H1 (cell line): ENCODE measurements around the gene NEU3. TPM values are rescaled to one million over a fixed set of nuclear protein-coding genes. Genes with fewer than 3 reads are reported as not detected.

Experiments
- CTCF ChIA-PET: fragments of 300-600 bp; sonication (Branson Sonifier 250); formaldehyde crosslinking; loops from one replicate; lab custom pipeline; 2021; ENCODE audit not compliant: partially characterized antibody; lab: Charles Lee
- POLR2A ChIA-PET: fragments of 300-600 bp; sonication (Branson Sonifier 250); formaldehyde crosslinking; loops from one replicate; lab custom pipeline; 2021; ENCODE audit warnings: inconsistent platforms; ENCODE audit not compliant: partially characterized antibody; lab: Charles Lee
- DNase-seq, 2 experiments: peaks; one replicate each; pipeline versions ENCODE4 v3.0.0 to v3.0.0-alpha.2; 2010 to 2022; ENCODE audit warnings: low spot score in 2 of 2, low read depth in 1 of 2, mixed read lengths in 1 of 2
- FAIRE-seq: peaks from 2 replicates; lab custom pipeline; 2011; peaks lifted over from hg19 to GRCh38; lab: Jason Lieb, UNC
- H2AFZ ChIP-seq: 2 replicates; pipeline ENCODE4 v1.8.1; 2012; ENCODE audit warnings: low read length, inconsistent platforms
- H2AK5ac ChIP-seq: 2 replicates; pipeline ENCODE4 v1.6.1; 2013; ENCODE audit warnings: low read depth, low read length
- H2BK120ac ChIP-seq: replicated peaks from 2 replicates; pipeline ENCODE3; 2013; ENCODE audit warnings: low read depth, low read length, inconsistent platforms
- H2BK12ac ChIP-seq: 2 replicates; pipeline ENCODE4 v1.6.1; 2013; ENCODE audit warnings: low read depth, low read length
- H2BK15ac ChIP-seq: 2 replicates; pipeline ENCODE4 v1.6.1; 2013; ENCODE audit warnings: low read length
- H2BK20ac ChIP-seq: 2 replicates; pipeline ENCODE4 v1.6.1; 2013; ENCODE audit warnings: low read length
- H2BK5ac ChIP-seq: 2 replicates; pipeline ENCODE4 v1.6.1; 2013; ENCODE audit warnings: low read depth, low read length
- H3K14ac ChIP-seq: 2 replicates; pipeline ENCODE4 v1.6.1; 2013; ENCODE audit warnings: inconsistent platforms; ENCODE audit not compliant: insufficient read length
- H3K18ac ChIP-seq: 2 replicates; pipeline ENCODE4 v1.6.1; 2013; ENCODE audit warnings: low read length; ENCODE audit errors: extremely low read depth
- H3K23ac ChIP-seq: 2 replicates; pipeline ENCODE4 v1.6.1; 2013; ENCODE audit warnings: inconsistent platforms; ENCODE audit not compliant: insufficient read length
- H3K23me2 ChIP-seq: 2 replicates; pipeline ENCODE4 v1.6.1; 2013; ENCODE audit warnings: low read depth, low read length
- H3K27ac ChIP-seq: 2 replicates; pipeline ENCODE4 v1.6.1; 2011; ENCODE audit warnings: low read depth, low read length, inconsistent platforms
- H3K27me3 ChIP-seq, 4 experiments: replicated peaks in 1 of 4; 1 replicate in 1 of 4; 2 replicates in 3 of 4; pipeline versions ENCODE4 v1.6.1 to v1.8.1; 2011 to 2013; ENCODE audit warnings: low read length in 3 of 4, mild to moderate bottlenecking in 3 of 4, inconsistent platforms in 2 of 4, mixed read lengths in 2 of 4, moderate library complexity in 1 of 4; ENCODE audit not compliant: control insufficient read depth in 3 of 4, insufficient read depth in 3 of 4; ENCODE audit errors: extremely low read depth in 1 of 4
- H3K36me3 ChIP-seq, 4 experiments: 2 replicates each; pipeline versions ENCODE4 v1.6.1 to v1.8.1; 2011 to 2013; ENCODE audit warnings: mild to moderate bottlenecking in 4 of 4, low read length in 3 of 4, moderate library complexity in 2 of 4, control low read depth in 1 of 4, inconsistent platforms in 1 of 4; ENCODE audit not compliant: insufficient read depth in 4 of 4, control insufficient read depth in 2 of 4
- H3K4ac ChIP-seq: replicated peaks from 2 replicates; pipeline ENCODE3; 2013; ENCODE audit warnings: low read length, low read depth, mixed read lengths, inconsistent platforms; ENCODE audit not compliant: insufficient read length
- H3K4me1 ChIP-seq, 4 experiments: replicated peaks in 1 of 4; 1 replicate in 1 of 4; 2 replicates in 3 of 4; pipeline versions ENCODE4 v1.6.1 to v1.8.1; 2011 to 2013; ENCODE audit warnings: low read length in 3 of 4, inconsistent platforms in 2 of 4, mixed read lengths in 1 of 4; ENCODE audit not compliant: insufficient read depth in 4 of 4, control insufficient read depth in 3 of 4
- H3K4me2 ChIP-seq, 2 experiments: 2 replicates each; pipeline versions ENCODE4 v1.6.1 to v1.8.1; 2011 to 2013; ENCODE audit warnings: low read depth in 2 of 2, low read length in 2 of 2, control low read depth in 1 of 2, inconsistent platforms in 1 of 2, mild to moderate bottlenecking in 1 of 2; ENCODE audit not compliant: insufficient read depth in 1 of 2
- H3K4me3 ChIP-seq, 4 experiments: fragments of 200-600, 300-600 bp in 1 of 4; sonication (generic), shearing (Covaris generic), sonication (Bioruptor Twin) in 1 of 4; 2 replicates each; pipeline versions ENCODE4 v1.5.1 to v1.8.1; 2011 to 2016; ENCODE audit warnings: low read length in 4 of 4, low read depth in 3 of 4, control low read depth in 2 of 4, inconsistent platforms in 2 of 4, mild to moderate bottlenecking in 2 of 4, mixed read lengths in 1 of 4, moderate library complexity in 1 of 4; ENCODE audit not compliant: insufficient read depth in 2 of 4; ENCODE audit errors: extremely low read depth in 1 of 4
- H3K56ac ChIP-seq: replicated peaks from 2 replicates; pipeline ENCODE3; 2013; ENCODE audit warnings: low read depth, mild to moderate bottlenecking, mixed read lengths, low read length, inconsistent platforms; ENCODE audit not compliant: insufficient read length
- H3K79me1 ChIP-seq: 2 replicates; pipeline ENCODE4 v1.6.1; 2013; ENCODE audit warnings: low read depth, low read length, control low read depth
- H3K79me2 ChIP-seq, 2 experiments: 2 replicates each; pipeline versions ENCODE4 v1.6.1 to v1.8.1; 2012 to 2013; ENCODE audit warnings: low read length in 2 of 2, mild to moderate bottlenecking in 2 of 2, inconsistent platforms in 1 of 2; ENCODE audit not compliant: insufficient read depth in 2 of 2, control insufficient read depth in 1 of 2
- H3K9ac ChIP-seq, 4 experiments: replicated peaks in 1 of 4; 1 replicate in 1 of 4; 2 replicates in 3 of 4; pipeline versions ENCODE4 v1.6.1 to v1.8.1; 2011 to 2013; ENCODE audit warnings: low read depth in 3 of 4, low read length in 3 of 4, control low read depth in 2 of 4, mild to moderate bottlenecking in 2 of 4, moderate library complexity in 2 of 4, inconsistent platforms in 1 of 4; ENCODE audit errors: extremely low read depth in 1 of 4
- H3K9me3 ChIP-seq, 2 experiments: 2 replicates each; pipeline versions ENCODE4 v1.6.1 to v1.8.1; 2012 to 2013; ENCODE audit warnings: mild to moderate bottlenecking in 2 of 2, moderate library complexity in 2 of 2, control low read depth in 1 of 2, inconsistent platforms in 1 of 2, low read depth in 1 of 2, low read length in 1 of 2, mixed read lengths in 1 of 2; ENCODE audit not compliant: insufficient read depth in 2 of 2
- H4K20me1 ChIP-seq, 2 experiments: replicated peaks in 1 of 2; 2 replicates each; pipeline versions ENCODE3 to v1.8.1; 2011 to 2013; ENCODE audit warnings: inconsistent platforms in 2 of 2, low read length in 2 of 2, mild to moderate bottlenecking in 1 of 2; ENCODE audit not compliant: insufficient read depth in 2 of 2, control insufficient read depth in 1 of 2
- H4K5ac ChIP-seq: 2 replicates; pipeline ENCODE4 v1.6.1; 2013; ENCODE audit warnings: low read length, low read depth, mixed read lengths, inconsistent platforms; ENCODE audit not compliant: insufficient read length
- H4K8ac ChIP-seq: 2 replicates; pipeline ENCODE4 v1.8.0; 2013; ENCODE audit warnings: mild to moderate bottlenecking, moderate library complexity, low read length, inconsistent platforms; ENCODE audit not compliant: insufficient read depth; ENCODE audit errors: extremely low read depth
- H4K91ac ChIP-seq: replicated peaks from 2 replicates; pipeline ENCODE3; 2013; ENCODE audit warnings: low read length, mixed read lengths, inconsistent platforms; ENCODE audit not compliant: insufficient read length
- ASH2L ChIP-seq: fragments of 200-600, 300-600 bp; sonication (generic); IDR thresholded peaks from one replicate; pipeline ENCODE4 v1.7.1; 2017; ENCODE audit warnings: low read length
- BACH1 ChIP-seq: IDR thresholded peaks from 2 replicates; pipeline ENCODE4 v1.6.1; 2012; ENCODE audit warnings: low read length, improper control_type of control experiment
- CHD1 ChIP-seq: IDR thresholded peaks from 2 replicates; pipeline ENCODE4 v1.6.1; 2012; ENCODE audit warnings: low read depth, low read length, improper control_type of control experiment
- CREB1 ChIP-seq: IDR thresholded peaks from 2 replicates; pipeline ENCODE4 v1.6.1; 2012; ENCODE audit warnings: inconsistent platforms
- EGR1 ChIP-seq: IDR thresholded peaks from 2 replicates; pipeline ENCODE4 v1.6.1; 2011; ENCODE audit warnings: low read depth, low read length, borderline replicate concordance
- PHF8 ChIP-seq: fragments of 200-600 bp; sonication (generic); conservative IDR thresholded peaks from 2 replicates; pipeline ENCODE4 v1.7.1; 2012; ENCODE audit warnings: low read depth, mild to moderate bottlenecking, inconsistent platforms, low read length, moderate library complexity
- RXRA ChIP-seq: IDR thresholded peaks from 2 replicates; pipeline ENCODE4 v1.6.1; 2011; ENCODE audit warnings: low read depth, mild to moderate bottlenecking, low read length, moderate library complexity; ENCODE audit not compliant: insufficient read depth
- SAP30 ChIP-seq: fragments of 300-600 bp; sonication (generic); IDR thresholded peaks from 2 replicates; pipeline ENCODE4 v1.7.1; 2012; ENCODE audit warnings: low read length, moderate library complexity, mild to moderate bottlenecking, inconsistent platforms; ENCODE audit not compliant: insufficient read depth, insufficient replicate concordance
- SP2 ChIP-seq: IDR thresholded peaks from 2 replicates; pipeline ENCODE4 v1.6.1; 2012; ENCODE audit warnings: mild to moderate bottlenecking, low read length, inconsistent platforms
- SRF ChIP-seq: IDR thresholded peaks from 2 replicates; pipeline ENCODE4 v1.6.1; 2011; ENCODE audit warnings: mild to moderate bottlenecking, low read depth, low read length, moderate library complexity
- TBP ChIP-seq: IDR thresholded peaks from 2 replicates; pipeline ENCODE4 v1.6.1; 2011; ENCODE audit warnings: low read depth, low read length, improper control_type of control experiment
- polyA plus RNA-seq, 7 experiments: library from polyadenylated mRNA; depleted of rRNA in 3 of 7; stranded (reverse) in 5 of 7; unstranded in 2 of 7; fragments of >200 nt in 5 of 7; fragments of 200-250 nt in 2 of 7; gene quantifications; 1 replicate in 5 of 7; 2 replicates in 1 of 7; 4 replicates in 1 of 7; pipeline versions ENCODE4 v1.2.1 to v1.2.3, GENCODE V29; 2011 to 2013; ENCODE audit warnings: missing spikeins in 2 of 7, mixed read lengths in 2 of 7
- total RNA-seq: library from RNA; stranded (reverse); fragmentation: NEBNext Ultra II Directional; extraction: Animal tissue kit (Norgen Biotek cat#: 25700); gene quantifications from 2 replicates; pipeline ENCODE4 v1.2.1, GENCODE V29; 2021
- TF ChIP-seq, protein P1 (sequence below): IDR thresholded peaks from 2 replicates; pipeline ENCODE4 v1.6.1; 2011; ENCODE audit warnings: low read depth, mild to moderate bottlenecking, low read length; ENCODE audit not compliant: insufficient read depth

The NEU3 gene
- total and polyA plus RNA-seq, 2 of the 8 experiments (the other 6 are each of a cell fraction or from before 2014, with no cell fraction given) = 8.9 to 15.6 TPM

- CTCF ChIA-PET = interaction anchor here (0.6 to 3.8 kb wide), 5 partner anchors 9 to 201 kb away, joined by 3 to 35 read pairs (median 3); no protein-coding TSS in a partner anchor
- Histone ChIP-seq H3K79me1 (no peaks in the 10 kb centered on the region), H4K91ac (no peak overlapping the region), H3K36me3 (no peaks in the 10 kb centered on the region; a peak in 3 of 8 replicates), H3K9ac (no peak overlapping the region), H3K56ac (no peak overlapping the region), H4K5ac (no peak overlapping the region), H2BK20ac (no peak overlapping the region), H3K4me2 (no peak overlapping the region), H3K23me2 (peaks cover 2% of the 10 kb centered on the region; the same call in 1 of the 2 replicates), H3K4me3 (no peak overlapping the region), H4K8ac (no peak overlapping the region), H3K18ac (no peak overlapping the region), H2AFZ (no peak overlapping the region), H3K23ac (no peak overlapping the region), H3K14ac (no peak overlapping the region), H2BK15ac (no peak overlapping the region), H3K4ac (no peak overlapping the region), H2BK120ac (no peak overlapping the region), H3K4me1 (no peaks in the 10 kb centered on the region), H3K27me3 (no peaks in the 10 kb centered on the region), H4K20me1 (no peaks in the 10 kb centered on the region), H3K9me3 (no peaks in the 10 kb centered on the region), H3K27ac (no peak overlapping the region), H3K79me2 (no peaks in the 10 kb centered on the region), H2BK12ac (no peak overlapping the region), H2BK5ac (no peak overlapping the region), H2AK5ac (no peak overlapping the region)
- TF ChIP-seq TBP = no peak
- TF ChIP-seq PHF8 = no peak
- no peak for TF ChIP-seq SP2
- TF ChIP-seq ASH2L = no peak
- TF ChIP-seq, protein P1, sequence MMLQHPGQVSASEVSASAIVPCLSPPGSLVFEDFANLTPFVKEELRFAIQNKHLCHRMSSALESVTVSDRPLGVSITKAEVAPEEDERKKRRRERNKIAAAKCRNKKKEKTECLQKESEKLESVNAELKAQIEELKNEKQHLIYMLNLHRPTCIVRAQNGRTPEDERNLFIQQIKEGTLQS = no peak
- TF ChIP-seq CHD1 = no peak
- no peak for TF ChIP-seq CREB1
- no peak for TF ChIP-seq EGR1
- no peak for TF ChIP-seq RXRA
- no peak for TF ChIP-seq SRF
- no peak for TF ChIP-seq BACH1
- TF ChIP-seq SAP30 = no peak
- POLR2A ChIA-PET = interaction anchor here (0.9 kb wide), 1 partner anchor 14 kb away, joined by 3 read pairs; no protein-coding TSS in a partner anchor
- DNase-seq (no peak), FAIRE-seq (no peak)
These were observed 47.2 kb upstream of the NEU3 start for GRCh38 chr11:74941492-74941891.
